ENCODE measurements around the gene TSHR. TPM values are rescaled to one million over a fixed set of nuclear protein-coding genes. Genes with fewer than 3 reads are reported as not detected.
A peak's percentile ranks its signal among the peaks of the same experiment; 100 is the strongest.
"Not testable (repeated sequence)": the region's sequence is repeated elsewhere in the genome, so short reads cannot be mapped to it uniquely, and the experiment has no call there.

TSHR gene
- total RNA-seq, 1 donor from 2014 or later, result not detected

GRCh38 chr14:80951491-80951890 is 3.9 kb upstream of the TSHR start:
- DNase-seq (ENCODE audit: low spot score, unreplicated experiment), result no peak
- Mint-ChIP-seq H3K4me1 (ENCODE audit: low read depth) (peaks cover 4% of the 10 kb centered on the region), H3K27me3 (peaks cover 39% of the 10 kb centered on the region), H3K4me3 (ENCODE audit: low read depth) (no peak overlapping the region), H3K36me3 (ENCODE audit: insufficient read depth) (no peaks in the 10 kb centered on the region), H3K9me3 (ENCODE audit: low read depth) (no peaks in the 10 kb centered on the region), H3K27ac (no peak overlapping the region)
- no peak for TF ChIP-seq CTCF (IDR thresholded peaks at IDR 0.05; ENCODE audit: unreplicated experiment)

DNA sequence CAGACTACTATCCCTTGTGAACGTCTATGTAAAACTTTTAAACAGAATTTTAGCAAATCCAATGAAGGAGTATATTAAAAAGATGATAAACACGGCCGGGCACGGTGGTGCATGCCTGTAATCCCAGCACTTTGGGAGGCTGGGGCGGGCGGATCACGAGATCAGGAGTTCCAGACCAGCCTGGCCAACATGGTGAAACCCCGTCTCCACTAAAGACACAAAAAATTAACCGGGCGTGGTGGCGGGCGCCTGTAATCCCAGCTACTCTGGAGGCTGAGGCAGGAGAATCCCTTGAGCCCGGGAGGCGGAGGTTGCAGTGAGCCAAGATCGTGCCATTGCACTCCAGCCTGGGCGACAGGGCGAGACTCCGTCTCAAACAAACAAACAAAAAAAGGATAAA is 2.2 kb upstream of the TSHR start:
- H3K27me3 Mint-ChIP-seq, result peaks cover 51% of the 10 kb centered on the region
- H3K36me3 Mint-ChIP-seq (ENCODE audit: insufficient read depth); H3K27ac Mint-ChIP-seq; H3K9me3 Mint-ChIP-seq (ENCODE audit: low read depth); DNase-seq (ENCODE audit: low spot score, unreplicated experiment); H3K4me3 Mint-ChIP-seq (ENCODE audit: low read depth); H3K4me1 Mint-ChIP-seq (ENCODE audit: low read depth): not testable (repeated sequence)

DNA sequence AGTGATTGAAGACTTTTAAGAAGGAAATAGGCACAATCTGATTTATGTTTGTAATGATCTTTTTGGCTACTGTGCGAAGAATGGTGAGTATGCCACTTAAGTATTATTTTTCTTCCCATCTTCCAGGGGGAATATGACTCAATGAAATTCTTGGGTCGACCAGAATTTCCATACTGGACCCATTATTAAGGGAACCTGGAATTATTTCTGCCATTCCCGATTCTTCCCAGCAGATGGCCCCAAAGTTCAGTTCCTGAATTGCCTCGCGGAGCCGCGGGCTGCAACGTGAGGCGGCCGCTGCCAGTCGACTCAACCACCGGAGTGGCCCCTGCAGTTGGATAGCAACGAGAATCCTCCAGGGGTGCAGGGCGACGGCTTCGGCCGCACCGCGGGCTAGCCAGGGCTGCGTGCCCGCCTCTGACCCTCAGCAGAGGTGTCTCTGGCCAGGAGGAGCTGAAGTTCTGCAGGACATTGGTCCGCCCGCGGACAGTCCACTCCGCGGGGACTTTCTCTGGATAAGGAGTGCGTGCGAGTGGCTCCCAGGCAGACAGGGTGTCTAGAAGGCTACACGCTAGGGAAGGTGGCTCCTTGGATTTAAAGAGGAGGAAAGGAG is 628 bp upstream of the TSHR start:
- no peaks in the 10 kb centered on the region for H3K36me3 Mint-ChIP-seq (ENCODE audit: insufficient read depth)
- H3K27me3 Mint-ChIP-seq, result peaks cover 48% of the 10 kb centered on the region
- no peak overlapping the region for H3K27ac Mint-ChIP-seq
- peak; percentile 79 for TF ChIP-seq CTCF (IDR thresholded peaks at IDR 0.05; ENCODE audit: unreplicated experiment)
- peaks cover 4% of the 10 kb centered on the region for H3K4me1 Mint-ChIP-seq (ENCODE audit: low read depth)
- peak overlapping the region; percentile 79 for H3K4me3 Mint-ChIP-seq (ENCODE audit: low read depth)
- no peaks in the 10 kb centered on the region for H3K9me3 Mint-ChIP-seq (ENCODE audit: low read depth)
- peak; percentile 65 for DNase-seq (ENCODE audit: low spot score, unreplicated experiment)

DNA sequence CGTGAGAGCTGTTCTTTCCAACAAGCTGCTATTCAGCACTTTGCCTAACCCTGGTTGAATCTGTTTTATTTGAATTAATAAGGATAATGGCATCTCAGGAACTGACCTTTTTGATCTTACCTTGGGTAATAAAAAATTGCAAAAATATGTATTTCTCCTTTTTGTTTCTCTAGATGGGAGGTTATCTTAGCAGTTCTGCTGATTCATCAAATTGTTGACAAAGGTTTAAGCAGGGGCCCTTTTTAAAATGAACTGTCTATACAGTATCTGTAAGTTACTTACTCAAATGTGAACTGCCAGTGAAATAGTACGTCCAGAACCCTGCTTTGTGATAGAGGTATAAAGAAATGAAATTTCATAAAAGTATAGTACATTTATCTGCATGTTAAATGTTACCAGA is 681 bp downstream of the TSHR start:
- Mint-ChIP-seq H3K36me3 (ENCODE audit: insufficient read depth) (no peaks in the 10 kb centered on the region), H3K27ac (no peak overlapping the region), H3K4me1 (ENCODE audit: low read depth) (peaks cover 4% of the 10 kb centered on the region), H3K27me3 (peaks cover 45% of the 10 kb centered on the region), H3K4me3 (ENCODE audit: low read depth) (no peak overlapping the region), H3K9me3 (ENCODE audit: low read depth) (no peaks in the 10 kb centered on the region)
- no peak for DNase-seq (ENCODE audit: low spot score, unreplicated experiment)
- TF ChIP-seq CTCF (IDR thresholded peaks at IDR 0.05; ENCODE audit: unreplicated experiment), result no peak

GRCh38 chr14:80956922-80957321 is 1.5 kb downstream of the TSHR start:
- no peak for DNase-seq (ENCODE audit: low spot score, unreplicated experiment)
- Mint-ChIP-seq H3K4me3 (ENCODE audit: low read depth) (no peak overlapping the region), H3K27me3 (peaks cover 42% of the 10 kb centered on the region), H3K4me1 (ENCODE audit: low read depth) (peaks cover 4% of the 10 kb centered on the region), H3K27ac (no peak overlapping the region), H3K36me3 (ENCODE audit: insufficient read depth) (no peaks in the 10 kb centered on the region), H3K9me3 (ENCODE audit: low read depth) (no peaks in the 10 kb centered on the region)
- TF ChIP-seq CTCF (IDR thresholded peaks at IDR 0.05; ENCODE audit: unreplicated experiment), result no peak

- Mint-ChIP-seq H3K9me3 (ENCODE audit: low read depth) (no peaks in the 10 kb centered on the region), H3K27me3 (peaks cover 39% of the 10 kb centered on the region), H3K36me3 (ENCODE audit: insufficient read depth) (no peaks in the 10 kb centered on the region), H3K27ac (no peak overlapping the region), H3K4me1 (ENCODE audit: low read depth) (peaks cover 4% of the 10 kb centered on the region), H3K4me3 (ENCODE audit: low read depth) (no peak overlapping the region)
- no peak for DNase-seq (ENCODE audit: low spot score, unreplicated experiment)
- no peak for TF ChIP-seq CTCF (IDR thresholded peaks at IDR 0.05; ENCODE audit: unreplicated experiment)
Measured at GRCh38 chr14:80957613-80958012, 2.2 kb downstream of the TSHR start.
